Measurements from ENCODE around the gene FASN. TPM values are rescaled to one million over a fixed set of nuclear protein-coding genes. Genes with fewer than 3 reads are reported as not detected.

FASN gene
- total and polyA plus RNA-seq, 2 donors (not counting 3 experiments of a cell fraction or from before 2014, with no cell fraction given) = 101 to 360 TPM

- no peaks in the 10 kb centered on the region for H4K20me1 ChIP-seq (replicated peaks; ENCODE audit: control insufficient read depth, extremely low read depth, insufficient read depth, low read length)
- no peak overlapping the region for H3K9ac ChIP-seq (replicated peaks; ENCODE audit: extremely low read depth, insufficient read depth, low read length)
- H3K9me3 ChIP-seq (replicated peaks; ENCODE audit: control insufficient read depth, insufficient read depth, low read length) = no peaks in the 10 kb centered on the region
- ChIA-PET CTCF (no interaction called here), POLR2A (no interaction called here)
- H3K27me3 ChIP-seq (ENCODE audit: control insufficient read depth in 2 of 2, insufficient read depth in 2 of 2, low read length in 2 of 2) = no peaks in the 10 kb centered on the region
- FAIRE-seq (no peak), DNase-seq (ENCODE audit: low read depth, low spot score) (no peak)
- H3K4me2 ChIP-seq (ENCODE audit: insufficient read depth, low read length) = no peak overlapping the region
- no peak for TF ChIP-seq EZH2 (IDR thresholded peaks at IDR 0.05; ENCODE audit: borderline replicate concordance, low read depth, low read length, severe bottlenecking)
- TF ChIP-seq MYC (IDR thresholded peaks at IDR 0.05; ENCODE audit: low read depth, low read length) = no peak
- TF ChIP-seq POLR2AphosphoS5 (IDR thresholded peaks at IDR 0.05; ENCODE audit: insufficient read depth, low read depth, low read length) = no peak
- no peak for TF ChIP-seq JUN (IDR thresholded peaks at IDR 0.05; ENCODE audit: borderline replicate concordance, insufficient read depth, insufficient read length, low read depth)
- no peak for TF ChIP-seq POLR2A (IDR thresholded peaks at IDR 0.05; ENCODE audit: low read depth, low read length)
- no peak for TF ChIP-seq FOS (IDR thresholded peaks at IDR 0.05; ENCODE audit: borderline replicate concordance, insufficient read depth, low read length)
- no peak for TF ChIP-seq MAX (IDR thresholded peaks at IDR 0.05; ENCODE audit: insufficient read depth, insufficient read length)
- TF ChIP-seq CTCF (IDR thresholded peaks at IDR 0.05; ENCODE audit: extremely low read depth in 1 of 2, insufficient read depth in 1 of 2, low read depth in 1 of 2, low read length in 2 of 2) = no peak
- TF ChIP-seq GATA2 (IDR thresholded peaks at IDR 0.05; ENCODE audit: insufficient read depth, insufficient read length, low read depth, low read length) = no peak
- no peak overlapping the region for H3K27ac ChIP-seq (ENCODE audit: insufficient read depth, low read depth, low read length)
- H3K4me1 ChIP-seq (ENCODE audit: control insufficient read depth, extremely low read depth, insufficient read depth, low read length) = no peaks in the 10 kb centered on the region
- peaks cover 3% of the 10 kb centered on the region for H3K79me2 ChIP-seq (ENCODE audit: control insufficient read depth, insufficient read depth, low read length)
- no peak overlapping the region for H2AFZ ChIP-seq (ENCODE audit: low read depth, low read length)
- intact Hi-C loops (cut with micrococcal nuclease) = no loop called here
- H3K9me1 ChIP-seq (replicated peaks; ENCODE audit: control insufficient read depth, extremely low read depth, insufficient read depth, low read length) = no peaks in the 10 kb centered on the region
- peaks cover 38 to 68% of the 10 kb centered on the region in 2 experiments for H3K36me3 ChIP-seq (ENCODE audit: control insufficient read depth in 2 of 2, extremely low read depth in 1 of 2, insufficient read depth in 2 of 2, low read length in 2 of 2)
- H3K4me3 ChIP-seq (replicated peaks in 1 of 3; ENCODE audit: insufficient read depth in 1 of 3, low read depth in 1 of 3, low read length in 3 of 3) = no peak overlapping the region
- dilution Hi-C loops (cut with MboI; ENCODE audit: extremely low pct_ligation_motif_present, low sequenced_read_pairs) = no loop called here
- no TSS peak for BruUV-seq (replicated peaks)
These were observed 16.1 kb downstream of the FASN start for GRCh38 chr17:82081966-82082365.
